Upper lobe of left lung (tissue), 4 donors: ENCODE measurements around the gene PRKCH.

Source experiments
- CTCF ChIP-seq, 6 experiments: fragments of 450-650 bp in 4 of 6; fragments of 200-600 bp in 2 of 6; sonication (generic) in 2 of 6; IDR thresholded peaks; one replicate each; pipeline ENCODE4 v1.5.1; 2016 to 2019; ENCODE audit warnings: antibody characterized with exemption in 6 of 6
- POLR2A ChIP-seq, 4 donors: fragments of 450-650 bp; IDR thresholded peaks; one replicate each; pipeline ENCODE4 v1.5.1; 2016 to 2017; ENCODE audit warnings: antibody characterized with exemption in 4 of 4, mild to moderate bottlenecking in 2 of 4
- POLR2AphosphoS5 ChIP-seq, 2 donors: sonication (generic); formaldehyde crosslinking; IDR thresholded peaks; one replicate each; pipeline ENCODE4 v1.5.1; 2017; ENCODE audit warnings: antibody characterized with exemption in 2 of 2

- no peak for TF ChIP-seq POLR2A (IDR thresholded peaks at IDR 0.05)
- TF ChIP-seq CTCF (IDR thresholded peaks at IDR 0.05), result no peak
- no peak for TF ChIP-seq POLR2AphosphoS5 (IDR thresholded peaks at IDR 0.05)
Observed at GRCh38 chr14:61296151-61296550, 25.2 kb upstream of the PRKCH start.
